ENCODE measurements around the gene PARD3.

PARD3 gene

GRCh38 chr10:34609287-34609940 lies 205.7 kb downstream of the PARD3 start:
- DNase-seq, result no peak

- DNase-seq, result no peak
These were observed 207.2 kb downstream of the PARD3 start for GRCh38 chr10:34607894-34608293.

- DNase-seq, result no peak
These were observed 208.2 kb downstream of the PARD3 start for GRCh38 chr10:34606890-34607289.

DNA sequence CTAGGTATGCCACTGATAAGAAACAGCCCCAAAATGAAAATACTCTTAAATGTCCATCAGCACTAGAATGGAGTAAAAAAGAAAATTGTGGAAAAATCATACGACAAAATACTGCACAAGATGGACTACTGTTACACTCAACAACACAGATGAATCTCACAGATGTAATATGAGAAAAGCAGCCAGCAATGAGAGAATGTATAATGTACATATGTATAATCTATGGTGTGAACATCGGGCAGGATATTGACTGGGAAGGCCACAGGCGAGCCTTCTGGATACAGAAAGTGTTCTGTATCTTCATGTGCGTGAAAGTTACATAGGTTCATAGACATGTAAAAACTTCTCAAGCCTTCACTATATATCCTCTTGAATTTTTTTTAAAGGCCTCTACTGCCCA lies 212.6 kb downstream of the PARD3 start:
- DNase-seq, result no peak

DNA sequence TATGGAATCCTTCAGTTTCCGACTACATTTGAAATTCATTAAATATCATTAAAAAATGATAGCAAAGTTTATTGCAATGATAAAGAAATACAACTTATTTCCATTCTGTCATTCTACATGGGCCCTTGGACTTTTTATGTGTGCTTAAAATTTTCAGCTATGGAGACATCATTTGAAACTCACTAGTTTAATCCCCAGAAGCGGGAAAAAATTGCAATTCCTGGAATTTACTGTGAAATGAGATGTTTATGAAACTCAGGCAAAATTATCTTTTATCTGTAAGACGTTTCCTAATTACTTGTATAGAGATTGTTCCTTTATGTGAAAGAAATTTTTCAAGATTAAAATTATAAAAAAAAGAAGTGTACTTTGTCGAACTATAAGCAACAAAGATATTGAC lies 213.4 kb downstream of the PARD3 start:
- no peak for DNase-seq

DNA sequence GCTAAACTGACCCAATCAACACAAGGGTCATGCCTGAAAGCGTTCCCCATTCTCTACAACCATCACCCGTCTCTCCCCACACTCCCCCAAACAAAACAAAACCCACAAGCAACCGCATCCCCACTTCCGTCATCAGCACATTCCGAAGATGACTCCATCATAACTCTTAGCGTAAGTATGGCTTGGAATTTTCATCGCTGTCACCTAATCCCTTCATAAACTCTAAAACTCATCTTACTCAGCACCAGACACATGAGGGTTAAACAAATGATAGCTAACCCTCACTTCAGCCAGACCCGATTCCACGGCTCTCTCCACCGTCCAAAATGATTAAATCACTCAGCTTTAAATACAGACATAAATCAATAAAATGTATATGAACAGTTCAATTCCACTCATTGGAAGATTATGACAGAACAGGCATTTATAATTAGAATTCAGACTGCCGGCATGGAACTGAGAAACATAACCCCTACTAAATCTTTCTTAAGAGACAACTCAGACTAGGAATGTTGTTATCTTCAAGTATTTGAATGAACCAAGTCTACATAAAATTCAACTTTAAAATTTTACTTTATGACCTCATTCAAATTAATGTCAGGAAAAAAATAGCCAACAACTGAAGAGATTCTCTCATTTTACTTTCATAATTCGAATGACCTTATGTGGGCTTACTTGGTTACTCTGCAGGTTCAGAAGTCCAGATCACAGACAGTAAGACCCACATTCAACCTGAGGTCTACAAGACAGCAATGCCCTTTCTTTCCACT lies 215.9 kb downstream of the PARD3 start:
- no peak for DNase-seq

DNA sequence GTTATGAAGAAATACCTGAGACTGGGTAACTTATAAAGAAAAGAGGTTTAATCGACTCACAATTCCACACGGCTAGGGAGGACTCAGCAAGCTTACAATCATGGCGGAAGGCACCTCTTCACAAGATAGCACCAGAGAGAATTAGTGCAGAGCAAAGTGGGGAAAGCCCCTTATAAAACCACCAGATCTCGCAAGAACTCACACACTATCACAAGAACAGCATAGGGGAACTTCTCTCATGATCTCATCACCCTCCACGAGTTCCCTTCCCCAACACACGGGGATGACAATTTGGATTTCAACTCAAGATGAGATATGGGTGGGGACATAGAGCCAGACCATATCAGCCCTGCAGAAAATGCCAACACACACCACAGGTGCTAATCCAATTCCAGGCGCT lies 218.7 kb downstream of the PARD3 start:
- DNase-seq, result no peak

- no peak for DNase-seq
These were observed 221.2 kb downstream of the PARD3 start for GRCh38 chr10:34593930-34594329.

DNA sequence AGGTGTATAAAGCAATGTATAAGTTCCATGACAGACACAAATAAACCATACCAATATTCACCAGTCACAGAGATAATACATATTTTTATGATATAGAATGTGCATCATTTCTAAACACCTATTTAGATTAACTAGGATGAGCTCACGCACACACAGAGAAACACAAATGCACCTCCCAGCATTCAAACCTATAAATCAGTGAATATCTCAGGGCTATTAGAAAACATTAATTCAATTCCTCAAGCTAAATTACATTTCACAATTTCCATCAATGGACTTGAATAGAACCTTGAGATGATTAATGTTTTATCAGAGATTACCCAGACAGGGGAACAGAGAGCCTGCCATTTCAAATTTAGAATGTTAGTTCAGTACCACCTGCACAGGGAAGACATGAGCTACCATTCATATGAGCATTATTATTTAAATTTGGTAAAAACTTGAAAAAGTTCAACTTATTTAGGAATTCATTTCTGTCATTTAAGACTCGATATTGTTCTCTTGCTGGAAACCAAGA lies 221.7 kb downstream of the PARD3 start:
- DNase-seq, result no peak

DNA sequence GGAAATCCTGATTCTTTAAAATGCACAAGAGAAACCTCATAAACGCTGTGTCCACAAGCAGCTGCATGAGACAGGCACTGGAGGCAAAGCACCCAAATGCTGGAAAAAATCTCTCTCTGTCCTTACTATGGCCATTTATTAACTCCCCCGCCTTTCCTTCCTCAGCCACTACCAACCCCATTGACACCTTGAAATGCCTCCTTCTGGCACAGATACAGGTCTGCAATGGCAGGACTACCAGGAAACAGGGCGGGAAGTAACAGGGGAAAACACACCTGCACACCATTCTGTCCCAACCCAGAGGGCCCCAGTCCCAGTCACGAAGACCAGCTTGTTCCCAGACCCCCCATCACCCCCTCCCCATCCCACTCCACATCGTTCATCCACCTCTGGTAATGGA lies 224.3 kb downstream of the PARD3 start:
- no peak for DNase-seq

GRCh38 chr10:34589275-34589674 lies 225.8 kb downstream of the PARD3 start:
- no peak for DNase-seq

DNA sequence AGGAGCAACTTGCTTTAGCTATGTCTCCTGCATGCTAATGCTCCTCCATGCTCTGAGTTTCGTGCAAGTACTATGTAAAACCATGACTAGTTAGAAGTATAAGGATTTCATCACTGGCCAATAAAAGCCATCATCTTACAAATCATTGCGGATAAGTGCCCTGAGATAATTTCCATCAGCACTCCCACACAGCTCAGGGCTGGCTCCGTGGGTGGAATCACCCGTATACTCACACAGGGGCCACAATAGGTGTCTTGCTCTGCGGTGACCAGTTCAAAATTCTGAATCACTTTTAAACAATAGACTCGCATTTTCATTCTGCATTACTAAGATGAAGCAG lies 227.4 kb downstream of the PARD3 start:
- DNase-seq, result no peak

DNA sequence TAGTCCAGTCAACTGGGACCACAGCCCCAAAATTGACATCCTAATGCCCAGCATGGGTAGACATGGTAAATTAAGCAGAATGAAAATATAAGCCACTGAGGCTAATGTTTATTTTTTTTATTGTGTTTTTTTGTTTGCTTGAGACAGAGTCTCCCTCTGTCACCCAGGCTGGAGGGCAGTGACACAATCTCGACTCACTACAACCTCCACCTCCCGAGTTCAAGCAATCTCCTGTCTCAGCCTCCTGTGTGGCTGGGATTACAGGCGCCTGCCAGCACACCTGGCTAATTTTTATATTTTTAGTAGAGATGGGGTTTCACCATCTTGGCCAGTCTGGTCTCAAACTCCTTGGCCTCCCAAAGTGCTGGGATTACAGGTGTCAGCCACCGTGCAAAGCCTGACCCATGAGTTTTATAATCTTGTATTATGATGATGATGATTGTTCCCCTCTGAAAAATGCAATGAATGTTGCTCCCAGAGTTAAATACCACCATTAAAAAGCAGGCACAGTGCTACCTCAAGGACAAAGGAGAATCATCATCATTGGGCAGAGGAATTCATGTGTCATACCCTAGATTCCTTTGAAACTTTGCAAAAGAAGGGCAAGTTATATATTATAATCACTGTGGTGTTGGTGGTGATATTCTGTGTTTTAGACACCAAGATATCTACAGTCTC lies 228.0 kb downstream of the PARD3 start:
- no peak for DNase-seq

DNA sequence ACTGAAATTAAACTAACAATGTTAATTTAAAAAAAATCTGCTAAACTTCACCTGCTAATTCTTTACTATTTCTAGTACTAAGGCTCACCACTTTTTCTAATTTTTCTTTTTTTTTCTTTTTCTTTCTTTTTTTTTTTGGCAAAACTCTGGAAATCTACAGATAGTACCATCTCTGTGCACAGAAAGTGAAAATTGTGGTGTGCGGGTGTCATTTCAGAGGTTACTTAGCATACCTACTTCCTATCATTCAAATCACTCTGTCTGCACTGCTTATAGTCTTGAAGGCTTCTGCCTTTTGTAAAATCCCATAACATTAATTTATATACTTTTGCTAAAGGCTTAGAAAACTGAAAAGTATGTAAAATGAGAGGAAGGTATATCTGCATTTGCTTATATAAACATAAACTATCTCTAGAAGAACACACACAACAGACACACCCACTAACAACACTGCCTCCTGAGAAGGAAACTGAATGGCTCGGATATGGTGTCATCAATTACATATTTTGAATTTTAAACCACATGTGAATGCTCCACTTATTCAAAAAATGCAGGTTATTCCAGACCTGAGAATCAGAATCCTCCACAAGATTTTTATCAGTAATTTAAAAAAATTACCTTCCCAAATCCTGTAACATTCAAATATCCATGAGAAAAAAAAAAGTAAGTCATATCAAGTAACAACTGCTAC lies 229.5 kb downstream of the PARD3 start:
- no peak for DNase-seq

DNA sequence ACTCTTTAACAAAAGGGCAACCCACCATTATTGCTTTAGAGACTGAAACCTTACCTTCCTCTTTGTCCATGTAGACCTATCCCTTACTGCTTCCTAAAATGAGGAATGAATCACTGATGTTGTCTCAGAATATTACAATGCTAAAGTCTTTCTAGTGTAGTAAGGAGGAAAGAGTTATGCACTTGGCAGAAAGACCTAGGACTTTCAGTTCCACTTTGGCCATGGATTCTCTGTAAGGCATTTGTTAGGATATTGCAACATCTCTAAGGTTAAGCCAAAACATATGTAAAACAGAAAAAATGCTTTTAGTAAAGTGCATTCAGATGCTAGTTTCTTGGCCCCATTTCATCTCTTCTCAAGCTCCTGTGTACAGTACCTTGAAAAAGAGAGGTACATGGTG lies 230.9 kb downstream of the PARD3 start:
- no peak for DNase-seq

DNA sequence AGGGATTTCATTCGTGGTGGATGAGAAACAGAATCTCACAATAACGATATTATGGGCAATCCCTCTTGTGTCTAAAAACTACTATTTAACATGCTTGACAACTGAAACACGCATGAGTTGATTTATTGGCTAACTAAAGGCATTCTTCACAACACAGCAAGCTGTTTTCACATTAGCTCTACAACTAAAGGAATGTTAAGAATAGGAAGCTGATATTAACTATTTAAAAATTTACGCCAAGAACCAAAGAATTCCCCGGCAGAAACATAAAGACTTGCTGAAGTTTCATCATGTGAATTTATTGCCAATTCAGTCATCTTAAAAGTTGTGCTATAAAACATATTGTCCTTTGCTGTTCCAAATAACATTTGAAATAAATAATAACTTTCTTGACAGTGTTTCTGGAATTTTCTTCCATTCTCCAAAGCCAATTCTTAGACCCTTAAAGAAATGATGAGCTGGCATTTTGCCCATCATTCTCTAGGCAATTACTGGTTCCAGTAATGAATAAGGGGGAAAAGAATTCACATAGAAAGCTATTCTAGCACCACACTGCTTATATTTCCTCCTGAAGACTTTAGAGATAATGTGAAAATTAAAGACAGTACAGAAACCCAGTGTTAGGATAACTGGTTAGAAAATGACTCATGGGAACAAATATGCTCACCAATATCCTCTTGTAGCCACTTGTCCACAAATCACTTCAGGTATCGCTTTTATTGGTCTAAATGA lies 233.1 kb downstream of the PARD3 start:
- no peak for DNase-seq

- no peak for DNase-seq
These were observed 234.5 kb downstream of the PARD3 start for GRCh38 chr10:34580643-34581042.

GRCh38 chr10:34580214-34580613 lies 234.9 kb downstream of the PARD3 start:
- no peak for DNase-seq

DNA sequence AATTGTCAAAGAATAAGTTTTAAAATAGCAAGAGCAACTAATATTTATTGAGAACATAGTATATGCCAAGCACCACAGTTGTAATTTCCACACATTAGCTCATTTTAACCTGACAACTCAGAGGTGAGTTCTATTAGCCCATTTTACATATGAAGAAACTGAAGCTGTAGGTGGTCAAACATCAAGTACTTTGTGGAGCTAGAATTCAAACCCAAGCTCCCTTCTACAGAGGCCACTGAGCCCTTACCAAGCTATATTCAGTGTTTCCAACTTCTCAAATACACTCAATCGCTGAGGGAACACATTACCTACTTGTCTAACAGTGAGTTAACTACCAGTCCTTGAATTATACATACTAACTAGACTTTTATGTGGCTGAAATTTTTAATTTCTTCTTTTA lies 236.6 kb downstream of the PARD3 start:
- no peak for DNase-seq

- no peak for DNase-seq
These were observed 238.3 kb downstream of the PARD3 start for GRCh38 chr10:34576797-34577196.

DNA sequence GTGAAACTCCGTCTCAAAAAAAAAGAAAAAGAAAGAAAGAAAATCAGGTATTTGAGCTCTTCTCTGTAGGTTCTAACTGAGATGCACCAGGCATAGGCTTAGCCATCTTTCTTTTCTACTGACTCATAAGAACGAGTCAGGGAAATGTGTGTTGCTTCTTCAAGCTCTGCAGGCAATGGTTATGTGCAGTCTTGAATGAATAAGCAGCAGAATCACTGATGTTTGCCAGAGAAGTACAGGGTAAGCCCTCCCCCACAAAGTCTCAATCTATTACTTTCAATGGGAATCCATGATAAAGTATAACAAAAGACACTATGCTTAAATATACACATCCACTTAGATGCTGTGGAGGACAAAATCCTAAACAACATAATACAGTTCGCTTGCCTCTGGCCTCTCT lies 239.2 kb downstream of the PARD3 start:
- DNase-seq, result no peak

- no peak for DNase-seq
These were observed 240.7 kb downstream of the PARD3 start for GRCh38 chr10:34574353-34574934.

Data from activated CD4-positive, alpha-beta T cell treated with anti-CD3 and anti-CD28 coated beads, Interleukin-2, amount 50 U/mL, for 4 hours (primary cell).